CMK (cell line): ENCODE results near the gene PCDHGA1.
"Not testable (repeated sequence)": the region's sequence is repeated elsewhere in the genome, so short reads cannot be mapped to it uniquely, and the experiment has no call there.

Source experiments
- DNase-seq: peaks from one replicate; pipeline ENCODE4 v3.0.0-alpha.2; 2010; ENCODE audit warnings: low read depth

Gene PCDHGA1

GRCh38 chr5:141349917-141350619 is 19.8 kb downstream of the PCDHGA1 start, which contains the start of gene PCDHGB1:
Gene PCDHGB1 (plus strand): TSS chr5:141350099. CDS start chr5:141350261, 162 bp downstream.
- DNase-seq = no peak

GRCh38 chr5:141351591-141351990 is 21.3 kb downstream of the PCDHGA1 start:
- DNase-seq = no peak

- no peak for DNase-seq
Observed at GRCh38 chr5:141354900-141355469, 24.7 kb downstream of the PCDHGA1 start, which contains the start of gene PCDHGA4. Gene PCDHGA4 (plus strand): TSS chr5:141355021. CDS start chr5:141355108, 87 bp downstream.

DNA sequence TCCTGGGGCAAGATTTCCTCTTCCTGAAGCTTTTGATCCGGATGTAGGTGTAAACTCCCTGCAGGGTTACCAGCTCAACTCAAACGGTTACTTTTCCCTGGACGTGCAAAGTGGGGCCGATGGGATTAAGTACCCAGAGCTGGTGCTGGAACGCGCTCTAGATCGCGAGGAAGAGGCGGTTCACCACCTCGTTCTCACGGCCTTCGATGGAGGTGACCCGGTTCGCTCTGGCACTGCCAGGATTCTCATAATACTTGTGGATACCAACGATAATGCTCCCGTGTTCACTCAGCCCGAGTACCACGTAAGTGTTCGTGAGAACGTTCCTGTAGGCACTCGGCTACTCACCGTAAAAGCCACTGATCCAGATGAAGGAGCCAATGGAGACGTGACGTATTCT is 25.3 kb downstream of the PCDHGA1 start:
- DNase-seq = no peak

- no peak for DNase-seq
Observed at GRCh38 chr5:141356133-141356532, 25.8 kb downstream of the PCDHGA1 start.

GRCh38 chr5:141356950-141357349 is 26.6 kb downstream of the PCDHGA1 start:
- DNase-seq = no peak

DNA sequence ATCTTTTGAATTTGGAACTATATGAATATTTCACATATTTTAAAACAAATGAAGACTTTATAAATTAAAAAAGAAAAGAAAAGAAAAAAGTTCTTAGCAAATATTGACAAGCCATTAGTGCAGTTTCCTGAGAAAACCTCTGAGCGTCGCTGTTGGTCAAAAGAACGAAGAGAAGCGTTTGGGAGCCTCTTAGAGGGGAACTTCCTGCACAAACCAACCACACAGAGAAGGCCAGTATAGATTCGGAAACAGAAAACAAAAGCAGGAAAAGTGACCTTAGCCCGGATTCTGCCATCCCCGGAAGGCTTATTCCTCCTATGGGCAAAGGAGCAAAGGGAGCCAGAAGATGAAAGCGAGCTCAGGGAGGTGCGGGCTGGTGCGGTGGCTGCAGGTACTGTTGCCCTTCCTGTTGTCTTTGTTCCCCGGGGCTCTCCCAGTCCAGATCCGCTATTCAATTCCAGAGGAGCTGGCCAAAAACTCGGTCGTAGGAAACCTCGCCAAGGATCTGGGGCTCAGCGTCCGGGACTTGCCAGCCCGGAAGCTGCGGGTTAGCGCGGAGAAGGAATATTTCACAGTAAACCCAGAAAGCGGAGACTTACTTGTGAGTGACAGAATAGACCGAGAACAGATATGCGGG is 29.6 kb downstream of the PCDHGA1 start, which contains the start of gene PCDHGB2:
PCDHGB2 (plus strand) TSS at position 205 of the 637 bp plus-strand sequence; CDS start at position 347, 142 bp downstream.
- DNase-seq = no peak

DNA sequence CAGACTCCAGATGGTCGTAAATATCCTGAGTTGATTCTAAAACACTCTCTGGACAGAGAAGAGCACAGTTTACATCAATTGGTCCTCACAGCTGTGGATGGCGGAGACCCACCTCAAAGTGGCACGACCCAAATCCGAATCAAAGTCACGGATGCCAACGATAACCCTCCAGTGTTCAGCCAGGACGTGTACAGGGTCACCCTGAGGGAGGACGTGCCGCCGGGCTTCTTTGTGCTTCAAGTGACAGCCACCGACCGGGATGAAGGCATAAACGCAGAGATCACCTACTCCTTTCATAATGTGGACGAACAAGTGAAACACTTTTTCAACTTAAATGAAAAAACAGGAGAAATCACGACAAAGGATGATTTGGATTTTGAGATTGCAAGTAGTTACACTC is 30.4 kb downstream of the PCDHGA1 start:
- no peak for DNase-seq

DNA sequence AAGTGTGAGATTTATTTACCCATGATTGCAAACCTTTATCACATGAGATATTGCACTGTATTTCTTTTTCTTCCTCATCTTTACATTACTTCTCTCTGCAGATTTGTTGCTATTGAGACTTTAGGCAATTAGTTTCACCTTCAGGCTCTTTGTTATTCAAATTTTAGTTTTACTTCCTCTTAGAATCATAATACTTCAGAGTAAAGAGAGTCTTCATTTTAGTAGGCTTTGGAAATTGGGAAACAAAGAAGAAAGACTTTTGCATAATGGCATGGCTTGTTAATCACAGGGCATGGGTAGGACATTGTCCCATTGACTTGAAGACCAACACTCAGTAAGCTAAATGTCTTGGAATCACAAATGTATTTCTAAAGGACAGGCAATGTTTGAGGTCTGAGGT is 32.4 kb downstream of the PCDHGA1 start:
- DNase-seq = no peak

GRCh38 chr5:141363952-141364660 is 33.8 kb downstream of the PCDHGA1 start, which contains the start of gene PCDHGA5:
Gene PCDHGA5 (plus strand): TSS chr5:141364162. CDS start chr5:141364331, 169 bp downstream.
- no peak for DNase-seq

- no peak for DNase-seq
Observed at GRCh38 chr5:141366016-141366896, 35.9 kb downstream of the PCDHGA1 start.

DNA sequence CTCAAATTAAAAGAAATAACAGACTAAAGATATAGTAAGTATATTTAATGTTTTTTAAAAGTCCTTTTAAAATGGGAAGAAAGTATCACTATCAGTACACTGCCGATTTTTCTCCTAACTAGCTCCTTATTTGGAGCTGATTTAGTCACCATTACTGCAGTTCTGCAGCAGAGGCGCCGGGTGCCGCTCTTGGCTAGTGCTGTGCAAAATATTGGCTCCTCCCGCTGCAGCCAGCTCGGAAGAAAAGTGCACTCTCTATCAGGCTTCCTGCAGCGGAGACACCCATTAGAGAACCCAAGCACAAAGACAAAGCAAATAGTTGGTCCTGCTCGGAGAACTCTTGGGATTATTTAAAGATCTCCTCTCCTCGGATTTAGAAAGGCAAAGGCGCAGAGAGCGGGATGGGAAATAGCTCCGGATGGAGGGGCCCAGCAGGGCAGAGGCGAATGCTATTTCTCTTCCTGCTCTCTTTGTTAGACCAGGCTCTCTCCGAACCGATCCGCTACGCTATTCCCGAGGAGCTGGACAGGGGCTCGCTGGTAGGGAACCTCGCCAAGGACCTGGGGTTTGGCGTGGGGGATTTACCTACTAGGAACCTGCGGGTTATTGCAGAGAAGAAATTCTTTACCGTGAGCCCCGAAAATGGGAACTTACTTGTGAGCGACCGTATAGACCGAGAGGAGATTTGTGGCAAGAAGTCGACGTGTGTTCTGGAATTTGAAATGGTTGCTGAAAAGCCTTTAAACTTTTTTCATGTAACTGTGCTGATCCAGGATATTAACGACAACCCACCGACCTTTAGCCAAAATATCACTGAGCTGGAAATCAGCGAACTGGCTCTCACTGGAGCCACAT is 39.9 kb downstream of the PCDHGA1 start, which contains the start of gene PCDHGB3:
PCDHGB3 (plus strand) TSS at position 249 of the 855 bp plus-strand sequence; CDS start at position 402, 153 bp downstream.
- DNase-seq = no peak

GRCh38 chr5:141371572-141372475 is 41.5 kb downstream of the PCDHGA1 start:
- no peak for DNase-seq

- DNase-seq = no peak
Observed at GRCh38 chr5:141373673-141374317, 43.5 kb downstream of the PCDHGA1 start, which contains the start of gene PCDHGA6. Gene PCDHGA6 (plus strand): TSS chr5:141373891. CDS start chr5:141374084, 193 bp downstream.

GRCh38 chr5:141374627-141375026 is 44.3 kb downstream of the PCDHGA1 start:
- DNase-seq = no peak

GRCh38 chr5:141375444-141376155 is 45.3 kb downstream of the PCDHGA1 start:
- DNase-seq = not testable (repeated sequence)

- DNase-seq = no peak
Observed at GRCh38 chr5:141382469-141383294, 52.4 kb downstream of the PCDHGA1 start, which contains the start of gene PCDHGA7. Gene PCDHGA7 (plus strand): TSS chr5:141382742. CDS start chr5:141382900, 158 bp downstream.
